ENCODE data around the gene LINC00237. TPM values are rescaled to one million over a fixed set of nuclear protein-coding genes. Genes with fewer than 3 reads are reported as not detected.
A peak's percentile ranks its signal among the peaks of the same experiment; 100 is the strongest.

Gene LINC00237
- total RNA-seq, 1 experiment from 2014 or later = 0.90 TPM

- H3K4me3 Mint-ChIP-seq = peak overlapping the region; percentile 14 to 28; a peak in 4 of 5 replicates
These were observed 16.0 kb downstream of the LINC00237 start for GRCh38 chr20:21090111-21090618.

More at GRCh38 chr20:21090111-21090618, 16.0 kb downstream of the LINC00237 start:
- Histone ChIP-seq H2BK120ac (ENCODE audit: low read depth, low read length, poor library complexity, severe bottlenecking) (no peak overlapping the region), H2AK5ac (ENCODE audit: insufficient read length, low read length) (no peak overlapping the region), H3K9me3 (ENCODE audit: control insufficient read depth, low read depth, low read length) (no peaks in the 10 kb centered on the region), H2AFZ (ENCODE audit: low read length) (no peak overlapping the region), H2BK5ac (ENCODE audit: insufficient read length, low read length) (no peak overlapping the region), H3K56ac (ENCODE audit: insufficient read length, low read depth, low read length) (no peak overlapping the region), H3K23ac (ENCODE audit: insufficient read length, low read depth, low read length) (no peak overlapping the region), H3K18ac (ENCODE audit: insufficient read length, low read depth, low read length) (no peak overlapping the region), H2BK20ac (ENCODE audit: low read depth, low read length, poor library complexity, severe bottlenecking) (no peak overlapping the region), H3K79me1 (ENCODE audit: insufficient read depth, low read depth, low read length, poor library complexity, severe bottlenecking) (no peaks in the 10 kb centered on the region), H3T11ph (ENCODE audit: low read length) (no peak overlapping the region), H4K91ac (ENCODE audit: insufficient read length, low read depth, low read length) (no peak overlapping the region), H3K14ac (ENCODE audit: insufficient read depth, low read length) (no peak overlapping the region), H3K4me1 (ENCODE audit: insufficient read depth, low read length) (peaks cover 16% of the 10 kb centered on the region; the same call in 1 of the 2 replicates), H2BK12ac (ENCODE audit: insufficient read length, low read depth, low read length) (no peak overlapping the region), H3K79me2 (ENCODE audit: insufficient read depth, low read length) (no peaks in the 10 kb centered on the region), H3K4me2 (ENCODE audit: insufficient read depth, insufficient read length, low read length) (peak overlapping the region; percentile 12), H4K8ac (replicated peaks; ENCODE audit: insufficient read length, low read depth, low read length) (no peak overlapping the region), H3K27ac (ENCODE audit: insufficient read length, low read depth, low read length) (no peak overlapping the region), H3K9ac (ENCODE audit: extremely low read depth, insufficient read length, low read length) (no peak overlapping the region), H4K5ac (ENCODE audit: insufficient read length, low read depth, low read length) (no peak overlapping the region), H2BK15ac (ENCODE audit: low read depth, low read length) (no peak overlapping the region), H4K20me1 (ENCODE audit: control insufficient read depth, insufficient read depth, insufficient read length) (no peaks in the 10 kb centered on the region), H3K4ac (ENCODE audit: low read depth, low read length) (no peak overlapping the region), H3K23me2 (ENCODE audit: insufficient read length, low read depth, low read length, poor library complexity, severe bottlenecking) (no peaks in the 10 kb centered on the region), H3K27me3 (ENCODE audit: insufficient read depth, low read length) (no peaks in the 10 kb centered on the region)
- DNase-seq = no peak
- H3K27ac Mint-ChIP-seq = peak overlapping the region; percentile 1 to 37 (median 17); a peak in 1 of 7 replicates
- H3K4me1 Mint-ChIP-seq = peaks cover 31 to 47% of the 10 kb centered on the region in 2 experiments
- peaks cover 12% of the 10 kb centered on the region for H3K27me3 Mint-ChIP-seq (ENCODE audit: low read depth)
- WGBS (ENCODE audit: extremely low coverage, insufficient read length, low lambda C conversion rate) = no CpG with 5 or more reads among the region's 14 CpGs
- no peaks in the 10 kb centered on the region for H3K9me3 Mint-ChIP-seq
- no peak for TF ChIP-seq CTCF (conservative IDR thresholded peaks at IDR 0.05)
- no peaks in the 10 kb centered on the region for H3K36me3 Mint-ChIP-seq (ENCODE audit: insufficient read depth in 1 of 3, low read depth in 3 of 3)

All from H9 (cell line).